HUES48 (cell line): Measurements from ENCODE around the gene ARHGAP45.

Source experiments
- H3K27ac ChIP-seq: one replicate; pipeline ENCODE4 v1.7.0; 2013; ENCODE audit warnings: low read depth, low read length, inconsistent platforms
- H3K27me3 ChIP-seq: 2 replicates; pipeline ENCODE4 v1.6.1; 2013; ENCODE audit warnings: mild to moderate bottlenecking, low read length; ENCODE audit not compliant: control insufficient read depth, insufficient read depth
- H3K36me3 ChIP-seq: 2 replicates; pipeline ENCODE4 v1.6.1; 2013; ENCODE audit warnings: low read length; ENCODE audit not compliant: control insufficient read depth, insufficient read depth
- H3K4me1 ChIP-seq: 2 replicates; pipeline ENCODE4 v1.6.1; 2013; ENCODE audit warnings: mild to moderate bottlenecking, low read length; ENCODE audit not compliant: control insufficient read depth, insufficient read depth
- H3K4me3 ChIP-seq: 2 replicates; pipeline ENCODE4 v1.5.1; 2013; ENCODE audit warnings: mild to moderate bottlenecking, low read depth, low read length
- H3K9ac ChIP-seq: 2 replicates; pipeline ENCODE4 v1.6.1; 2013; ENCODE audit warnings: mild to moderate bottlenecking, low read depth, low read length, moderate library complexity
- H3K9me3 ChIP-seq: 2 replicates; pipeline ENCODE4 v1.6.1; 2013; ENCODE audit warnings: low read length; ENCODE audit not compliant: control insufficient read depth, insufficient read depth

ARHGAP45 gene

DNA sequence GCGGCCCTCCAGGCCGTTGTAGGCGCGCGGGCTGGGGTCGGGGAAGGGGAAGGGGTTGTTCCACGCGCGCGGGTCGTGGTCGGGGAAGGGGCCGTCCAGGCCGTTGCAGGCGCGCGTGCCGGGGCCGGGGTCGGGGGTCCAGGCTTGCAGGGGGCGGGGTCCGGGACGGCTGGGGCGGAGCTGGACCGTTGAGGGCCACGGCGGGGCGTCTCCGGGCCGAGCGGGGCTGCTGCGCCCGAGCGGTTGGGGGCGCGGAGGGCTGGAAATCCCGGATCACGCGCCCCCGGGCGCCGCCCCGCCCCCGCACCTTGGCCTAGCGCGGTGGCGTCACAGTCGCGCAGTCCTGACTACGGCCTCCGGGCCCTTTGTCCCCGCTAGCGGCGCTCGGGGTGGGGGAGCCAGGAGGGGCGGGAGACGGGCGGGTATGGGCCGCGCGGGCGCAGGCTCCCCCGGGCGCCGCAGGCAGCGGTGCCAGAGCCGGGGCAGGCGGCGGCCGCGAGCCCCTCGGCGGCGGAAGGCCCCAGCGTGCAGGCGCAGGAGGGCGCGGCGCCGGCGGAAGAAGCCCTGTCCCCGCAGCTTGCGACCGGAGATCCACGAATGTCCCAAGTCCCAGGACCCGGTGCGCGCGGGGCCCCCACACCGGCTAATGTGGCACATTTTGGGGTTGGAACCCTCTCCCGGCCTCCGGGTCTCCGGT, 37.5 kb downstream of the ARHGAP45 start:
- peak overlapping the region; percentile 87 for H3K4me3 ChIP-seq
- peaks cover 5% of the 10 kb centered on the region; the same call in 1 of the 2 replicates for H3K4me1 ChIP-seq
- H3K27ac ChIP-seq, result peak overlapping the region; percentile 95
- H3K9me3 ChIP-seq, result no peaks in the 10 kb centered on the region
- peaks cover 26% of the 10 kb centered on the region for H3K36me3 ChIP-seq
- peak overlapping the region; percentile 86 for H3K9ac ChIP-seq
- no peaks in the 10 kb centered on the region for H3K27me3 ChIP-seq

DNA sequence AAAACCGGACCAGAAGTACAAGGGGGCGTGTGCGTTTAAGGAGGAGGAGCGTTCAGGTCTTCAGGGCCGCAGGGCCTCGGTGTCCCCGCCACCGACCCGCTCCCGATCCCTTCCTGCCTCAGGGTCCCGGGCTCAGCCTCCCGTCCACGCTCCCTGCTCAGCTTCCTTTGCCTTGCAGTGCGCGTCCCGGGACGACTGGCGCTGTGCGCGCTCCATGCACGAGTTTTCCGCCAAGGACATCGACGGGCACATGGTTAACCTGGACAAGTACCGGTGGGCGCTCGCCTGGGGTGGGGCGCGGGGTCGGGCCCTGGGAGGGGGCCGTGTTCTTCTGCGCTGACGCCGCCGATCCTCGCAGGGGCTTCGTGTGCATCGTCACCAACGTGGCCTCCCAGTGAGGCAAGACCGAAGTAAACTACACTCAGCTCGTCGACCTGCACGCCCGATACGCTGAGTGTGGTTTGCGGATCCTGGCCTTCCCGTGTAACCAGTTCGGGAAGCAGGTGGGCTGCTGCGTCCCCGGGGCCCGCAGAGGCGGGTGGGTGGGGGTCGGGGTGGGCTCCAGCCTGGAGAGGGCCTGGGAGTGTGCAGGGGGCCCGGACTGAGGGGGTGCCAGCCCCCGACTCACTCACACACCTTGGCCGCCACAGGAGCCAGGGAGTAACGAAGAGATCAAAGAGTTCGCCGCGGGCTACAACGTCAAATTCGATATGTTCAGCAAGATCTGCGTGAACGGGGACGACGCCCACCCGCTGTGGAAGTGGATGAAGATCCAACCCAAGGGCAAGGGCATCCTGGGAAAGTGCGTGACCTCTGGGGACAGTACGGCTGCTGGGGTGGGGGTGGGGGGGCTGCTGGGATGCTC, 38.3 kb downstream of the ARHGAP45 start:
- Histone ChIP-seq H3K9ac (peak overlapping the region; percentile 86), H3K4me1 (peaks cover 5% of the 10 kb centered on the region; the same call in 1 of the 2 replicates), H3K27ac (peak overlapping the region; percentile 95), H3K36me3 (peaks cover 28% of the 10 kb centered on the region), H3K9me3 (no peaks in the 10 kb centered on the region), H3K27me3 (no peaks in the 10 kb centered on the region), H3K4me3 (peak overlapping the region; percentile 87)

DNA sequence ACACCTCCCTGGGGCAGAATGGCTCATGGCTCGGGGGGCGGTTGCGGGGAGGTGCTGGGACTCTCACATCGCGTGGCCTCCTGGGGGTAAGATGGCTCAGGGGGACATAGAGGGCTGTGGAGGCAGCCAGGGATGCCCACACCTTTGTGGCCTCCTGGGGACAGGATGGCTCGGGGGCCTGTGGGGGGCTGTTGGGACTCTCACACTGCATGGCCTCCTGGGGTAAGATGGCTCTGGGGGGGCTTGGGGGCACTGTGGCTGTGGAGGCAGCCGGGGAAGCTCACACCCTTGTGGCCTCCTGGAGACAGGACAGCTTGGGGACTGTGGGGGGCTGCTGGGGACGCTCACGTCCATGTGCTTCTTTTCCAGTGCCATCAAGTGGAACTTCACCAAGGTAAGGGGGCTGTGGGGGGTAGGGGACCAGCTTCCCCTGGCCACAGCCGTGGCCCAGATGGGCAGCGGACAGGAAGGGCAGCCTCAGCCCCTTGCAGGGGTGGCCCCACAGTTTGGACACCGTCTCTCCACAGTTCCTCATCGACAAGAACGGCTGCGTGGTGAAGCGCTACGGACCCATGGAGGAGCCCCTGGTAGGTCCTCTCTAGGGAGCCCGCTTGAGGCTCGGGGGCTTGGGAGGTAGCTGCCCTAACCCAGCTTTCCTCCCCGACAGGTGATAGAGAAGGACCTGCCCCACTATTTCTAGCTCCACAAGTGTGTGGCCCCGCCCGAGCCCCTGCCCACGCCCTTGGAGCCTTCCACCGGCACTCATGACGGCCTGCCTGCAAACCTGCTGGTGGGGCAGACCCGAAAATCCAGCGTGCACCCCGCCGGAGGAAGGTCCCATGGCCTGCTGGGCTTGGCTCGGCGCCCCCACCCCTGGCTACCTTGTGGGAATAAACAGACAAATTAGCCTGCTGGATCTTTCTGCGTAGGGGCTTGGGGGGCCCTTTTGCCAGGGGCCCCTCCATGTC, 39.2 kb downstream of the ARHGAP45 start:
- H3K9ac ChIP-seq, result no peak overlapping the region
- no peak overlapping the region for H3K27ac ChIP-seq
- peaks cover 5% of the 10 kb centered on the region; the same call in 1 of the 2 replicates for H3K4me1 ChIP-seq
- peaks cover 35% of the 10 kb centered on the region for H3K36me3 ChIP-seq
- no peak overlapping the region for H3K4me3 ChIP-seq
- no peaks in the 10 kb centered on the region for H3K27me3 ChIP-seq
- H3K9me3 ChIP-seq, result no peaks in the 10 kb centered on the region

DNA sequence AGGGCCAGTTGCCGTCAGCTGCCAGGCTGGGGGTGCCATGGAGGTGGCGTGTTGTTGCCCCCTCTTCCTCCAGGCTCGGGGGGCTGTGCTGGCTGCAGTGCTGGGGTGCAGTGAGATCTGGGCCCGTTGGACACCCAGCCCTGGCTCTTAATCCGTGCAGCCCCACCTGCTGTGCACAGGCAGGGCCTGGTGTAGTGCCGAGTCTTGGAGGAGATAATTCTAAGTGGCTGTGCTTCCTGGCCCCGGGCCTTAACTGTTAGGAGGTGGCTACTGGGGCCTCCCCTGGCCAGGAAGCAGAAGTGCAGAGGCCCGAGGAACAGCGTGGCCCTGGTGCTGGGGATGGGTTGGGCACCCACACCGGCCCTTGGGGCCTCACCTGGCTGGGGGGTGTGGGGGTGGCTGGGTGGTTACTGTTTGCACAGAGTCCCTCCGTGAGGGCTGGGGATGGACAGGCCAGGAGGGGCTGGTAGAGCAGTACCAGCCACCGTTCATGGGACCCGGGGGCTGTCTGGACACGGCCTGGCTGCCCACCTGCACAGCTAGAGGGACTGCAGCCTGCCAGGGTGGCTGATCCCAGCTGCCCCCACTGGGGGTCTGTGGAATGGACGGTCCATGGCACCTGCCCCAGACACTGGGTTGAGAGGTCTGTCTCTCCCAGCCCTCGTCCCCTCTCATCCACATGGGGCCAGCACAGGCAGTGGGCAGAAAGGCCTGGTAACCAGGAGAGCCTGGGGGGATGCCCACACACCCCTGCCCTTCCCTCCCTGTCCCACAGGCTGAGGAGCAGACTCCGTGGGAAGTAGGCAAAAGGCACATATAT, 40.1 kb downstream of the ARHGAP45 start:
- Histone ChIP-seq H3K9me3 (no peaks in the 10 kb centered on the region), H3K4me1 (peaks cover 5% of the 10 kb centered on the region), H3K27me3 (no peaks in the 10 kb centered on the region), H3K27ac (peak overlapping the region; percentile 37), H3K4me3 (no peak overlapping the region), H3K36me3 (peaks cover 35% of the 10 kb centered on the region), H3K9ac (no peak overlapping the region)

DNA sequence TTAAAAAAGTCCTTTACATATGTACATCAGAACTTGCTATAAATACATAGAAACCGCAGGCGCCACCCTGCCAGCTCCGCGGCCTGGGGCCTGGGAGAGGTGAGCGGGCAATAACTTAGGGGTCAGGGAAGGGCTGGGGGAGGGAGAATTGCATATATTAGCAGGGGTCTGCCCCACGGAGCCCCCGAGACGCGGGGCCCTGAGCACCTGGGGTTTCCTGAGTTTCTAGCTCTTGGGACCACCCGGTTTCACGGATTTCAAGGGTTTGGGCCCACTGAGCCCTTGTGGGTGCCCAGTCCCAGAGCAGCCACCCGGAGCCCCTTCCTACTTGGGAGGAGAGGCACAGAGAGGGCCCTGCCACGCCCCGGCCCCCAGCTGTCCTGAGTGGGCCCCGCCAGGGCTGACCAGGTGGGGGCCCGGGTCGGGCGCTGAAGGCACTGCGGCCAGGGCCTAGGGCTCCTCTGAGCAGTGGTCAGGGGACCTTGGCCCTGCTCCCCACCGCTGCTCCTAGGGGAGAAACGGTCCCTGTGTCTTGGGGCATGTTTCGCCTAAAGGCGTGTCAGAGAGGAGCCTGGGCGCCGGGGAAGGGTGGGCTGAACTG, 40.8 kb downstream of the ARHGAP45 start:
- H3K9ac ChIP-seq, result no peak overlapping the region
- peaks cover under 1% of the 10 kb centered on the region; the same call in 1 of the 2 replicates for H3K4me1 ChIP-seq
- H3K36me3 ChIP-seq, result peaks cover 35% of the 10 kb centered on the region
- no peaks in the 10 kb centered on the region for H3K27me3 ChIP-seq
- peak overlapping the region; percentile 37 for H3K27ac ChIP-seq
- no peak overlapping the region for H3K4me3 ChIP-seq
- no peaks in the 10 kb centered on the region for H3K9me3 ChIP-seq

DNA sequence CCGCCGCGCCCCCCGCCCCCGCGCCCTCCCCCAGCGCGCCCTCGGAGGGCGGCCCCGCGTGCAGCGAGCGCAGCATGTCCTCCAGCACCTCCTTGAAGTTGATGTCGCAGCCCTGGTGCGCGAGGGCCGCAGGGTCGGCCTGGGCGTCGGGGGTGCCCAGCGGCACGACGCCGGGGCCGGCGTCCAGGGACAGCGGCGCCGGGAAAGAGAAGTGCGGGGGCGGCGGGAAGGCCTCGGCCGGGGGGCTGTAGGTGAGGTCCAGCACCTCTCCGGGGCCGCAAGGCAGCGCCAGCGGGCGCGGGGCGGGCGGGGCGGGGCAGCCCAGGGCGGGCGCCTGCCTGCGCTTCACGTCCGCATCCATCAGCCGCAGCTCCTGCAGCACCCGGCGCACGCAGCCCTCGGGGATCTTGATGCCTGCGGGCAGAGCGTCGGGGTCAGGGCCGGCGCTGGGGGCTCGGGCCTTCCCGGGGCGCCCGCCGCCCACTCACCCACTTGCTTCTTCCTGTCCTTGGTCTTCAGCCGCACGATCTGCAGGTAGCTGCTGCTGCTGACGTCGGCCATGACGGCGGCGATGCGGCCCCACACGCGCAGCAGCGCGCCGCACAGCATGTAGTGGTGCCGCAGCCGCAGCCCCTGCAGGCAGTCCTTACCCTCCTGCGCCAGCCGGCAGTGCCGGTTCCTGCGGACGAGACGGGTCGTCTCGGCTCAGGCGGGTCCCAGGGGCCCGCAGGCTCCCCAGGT, 41.5 kb downstream of the ARHGAP45 start:
- Histone ChIP-seq H3K27ac (no peak overlapping the region), H3K36me3 (peaks cover 35% of the 10 kb centered on the region)

DNA sequence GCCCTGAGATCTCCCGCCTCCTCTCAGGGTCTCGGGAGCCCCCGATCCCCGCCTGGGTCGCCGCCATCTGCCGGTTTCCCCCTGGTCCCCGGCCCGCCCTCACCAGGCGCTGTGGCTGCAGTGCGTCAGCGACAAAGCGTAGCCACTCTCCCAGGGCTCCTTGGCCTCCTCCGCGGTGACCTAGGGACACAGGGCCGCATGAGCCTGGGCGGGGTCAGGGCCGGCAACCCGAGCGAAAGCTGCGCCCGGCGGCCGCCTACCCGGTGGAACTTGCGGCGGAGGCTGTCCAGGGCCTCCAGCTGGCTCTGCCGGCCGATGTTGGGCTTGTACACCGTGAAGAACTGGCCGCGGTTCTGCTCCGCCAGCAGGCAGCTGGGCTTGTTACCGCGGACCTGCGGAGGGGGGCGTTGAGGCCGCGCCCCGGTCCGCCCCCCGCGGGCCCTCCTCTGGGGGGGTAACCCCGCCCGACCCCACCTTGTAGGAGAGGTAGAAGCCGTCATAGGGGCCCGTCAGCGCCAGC, 42.1 kb downstream of the ARHGAP45 start:
- H3K9ac ChIP-seq, result no peak overlapping the region
- H3K27me3 ChIP-seq, result no peaks in the 10 kb centered on the region
- H3K4me1 ChIP-seq, result no peaks in the 10 kb centered on the region; the same call in 1 of the 2 replicates
- H3K9me3 ChIP-seq, result no peaks in the 10 kb centered on the region
- H3K4me3 ChIP-seq, result no peak overlapping the region
- H3K36me3 ChIP-seq, result peaks cover 36% of the 10 kb centered on the region
- H3K27ac ChIP-seq, result no peak overlapping the region

More for the DNA sequence above, 41.5 kb downstream of the ARHGAP45 start:
- no peak overlapping the region for H3K4me3 ChIP-seq
- H3K9ac ChIP-seq, result no peak overlapping the region
- H3K9me3 ChIP-seq, result no peaks in the 10 kb centered on the region
- H3K4me1 ChIP-seq, result no peaks in the 10 kb centered on the region; the same call in 1 of the 2 replicates
- no peaks in the 10 kb centered on the region for H3K27me3 ChIP-seq

DNA sequence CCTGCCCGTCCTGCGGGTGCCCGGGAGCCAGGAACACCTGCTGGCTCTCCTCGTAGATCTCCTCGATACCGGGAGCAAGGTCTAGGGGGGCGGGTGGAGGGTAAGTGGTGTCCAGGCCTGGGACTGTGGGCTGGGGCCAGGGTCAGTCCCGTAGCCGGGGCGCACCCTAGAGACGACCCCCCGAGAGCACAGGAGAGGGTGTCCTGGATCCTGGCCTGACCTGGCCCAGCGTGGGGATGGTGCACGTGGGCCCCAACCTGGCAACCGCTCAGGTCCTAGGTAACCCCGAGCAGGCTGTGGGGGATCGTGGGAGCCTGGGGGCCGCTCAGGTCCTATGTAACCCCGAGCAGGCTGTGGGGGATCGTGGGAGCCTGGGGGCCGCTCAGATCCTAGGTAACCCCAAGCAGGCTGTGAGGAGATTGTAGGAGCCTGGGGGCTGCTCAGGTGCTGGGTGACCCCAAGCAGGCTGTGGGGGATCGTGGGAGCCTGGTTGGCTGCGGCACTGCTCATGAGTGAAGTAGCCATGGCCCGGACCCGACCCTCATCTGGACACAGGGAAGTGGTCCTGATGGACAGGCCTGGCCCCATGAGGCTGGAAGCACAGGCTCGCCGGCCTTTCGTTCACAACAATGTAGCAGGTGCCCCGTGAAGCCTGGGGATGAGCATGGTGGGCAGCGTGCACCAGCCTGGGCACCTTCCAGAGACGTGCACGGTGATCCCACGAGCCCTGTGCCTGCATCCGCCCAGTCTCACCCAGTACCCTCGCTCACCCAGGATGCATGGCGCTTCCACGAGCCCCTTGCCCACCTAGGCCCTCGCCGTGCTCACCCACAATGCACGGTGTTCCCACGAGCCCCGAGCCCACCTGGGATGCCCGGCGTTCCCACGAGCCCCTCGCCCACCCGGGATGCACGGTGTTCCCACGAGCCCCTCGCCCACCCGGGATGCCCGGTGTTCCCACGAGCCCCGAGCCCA, 43.0 kb downstream of the ARHGAP45 start:
- no peak overlapping the region for H3K27ac ChIP-seq

More for the DNA sequence above, 43.0 kb downstream of the ARHGAP45 start:
- no peaks in the 10 kb centered on the region for H3K9me3 ChIP-seq
- H3K4me1 ChIP-seq, result no peaks in the 10 kb centered on the region; the same call in 1 of the 2 replicates
- H3K4me3 ChIP-seq, result no peak overlapping the region
- no peak overlapping the region for H3K9ac ChIP-seq
- H3K36me3 ChIP-seq, result peaks cover 40% of the 10 kb centered on the region
- no peaks in the 10 kb centered on the region for H3K27me3 ChIP-seq
